OCI-LY7 (cell line): ENCODE data around the gene LRRN2. TPM values are rescaled to one million over a fixed set of nuclear protein-coding genes. Genes with fewer than 3 reads are reported as not detected.

ENCODE experiments used
- BruUV-seq: library from RNA; stranded (reverse); fragments of 400-500 nt; replicated peaks from 2 replicates; lab custom pipeline; 2021; lab: Mats Ljungman, UMichigan
- CTCF ChIA-PET: fragments of 300-600 bp; sonication (Branson Sonifier 250); formaldehyde crosslinking; loops from one replicate; lab custom pipeline; 2022; ENCODE audit warnings: antibody characterized with exemption; ENCODE audit not compliant: unreplicated experiment; lab: Charles Lee
- POLR2A ChIA-PET: fragments of 300-600 bp; sonication (Branson Sonifier 250); formaldehyde crosslinking; loops from one replicate; lab custom pipeline; 2022; ENCODE audit warnings: antibody characterized with exemption; lab: Charles Lee
- DNase-seq: peaks from one replicate; pipeline ENCODE4 v3.0.0-alpha.2; 2015; ENCODE audit warnings: low spot score
- H2AFZ ChIP-seq: fragments of 200-600 bp; sonication (generic), shearing (Covaris generic); 2 replicates; pipeline ENCODE4 v1.6.1; 2014; ENCODE audit warnings: mild to moderate bottlenecking, antibody characterized with exemption, low read length, moderate library complexity
- H3K27ac ChIP-seq: fragments of 200-600 bp; sonication (generic); 2 replicates; pipeline ENCODE4 v1.5.1; 2014; ENCODE audit warnings: mixed run types, low read depth, mild to moderate bottlenecking, moderate library complexity, low read length, inconsistent platforms; ENCODE audit not compliant: poor library complexity, severe bottlenecking
- H3K36me3 ChIP-seq: fragments of 200-600 bp; sonication (generic); 2 replicates; pipeline ENCODE4 v1.6.1; 2014; ENCODE audit warnings: mild to moderate bottlenecking, antibody characterized with exemption, low read length, moderate library complexity, mixed read lengths; ENCODE audit not compliant: insufficient read depth
- H3K4me1 ChIP-seq: fragments of 200-600 bp; sonication (generic); 2 replicates; pipeline ENCODE4 v1.5.1; 2014; ENCODE audit warnings: mild to moderate bottlenecking, low read length; ENCODE audit not compliant: insufficient read depth, poor library complexity, severe bottlenecking
- H3K4me2 ChIP-seq: fragments of 200-600 bp; sonication (generic); 2 replicates; pipeline ENCODE4 v1.6.1; 2014; ENCODE audit warnings: mild to moderate bottlenecking, low read length
- H3K4me3 ChIP-seq: fragments of 200-600 bp; sonication (generic); 2 replicates; pipeline ENCODE4 v1.5.1; 2014; ENCODE audit warnings: mild to moderate bottlenecking, low read depth, low read length; ENCODE audit not compliant: poor library complexity, severe bottlenecking
- H3K79me2 ChIP-seq: fragments of 200-600 bp; sonication (generic); 2 replicates; pipeline ENCODE4 v1.6.1; 2016; ENCODE audit warnings: low read depth, mild to moderate bottlenecking, low read length, moderate library complexity, mixed read lengths; ENCODE audit not compliant: insufficient read depth
- H3K9me2 ChIP-seq: fragments of 200-600 bp; sonication (generic); 2 replicates; pipeline ENCODE4 v1.6.1; 2016; ENCODE audit warnings: mild to moderate bottlenecking, low read length, mixed read lengths; ENCODE audit not compliant: insufficient read depth
- H3K9me3 ChIP-seq: fragments of 200-600 bp; sonication (generic); 2 replicates; pipeline ENCODE4 v1.6.1; 2014; ENCODE audit warnings: mild to moderate bottlenecking, mixed run types, low read length, mixed read lengths
- H4K20me1 ChIP-seq: fragments of 200-600 bp; sonication (generic); 2 replicates; pipeline ENCODE4 v1.6.1; 2014; ENCODE audit warnings: mild to moderate bottlenecking, antibody characterized with exemption, low read length, moderate library complexity, mixed read lengths; ENCODE audit not compliant: insufficient read depth
- EZH2phosphoT487 ChIP-seq: fragments of 200-600 bp; sonication (generic); IDR thresholded peaks from 2 replicates; pipeline ENCODE4 v1.6.1; 2018; ENCODE audit warnings: low read depth, borderline replicate concordance, mild to moderate bottlenecking, mixed run types, antibody characterized with exemption, low read length, moderate library complexity, mixed read lengths
- intact Hi-C: fragments of 100-400 bp; cut with micrococcal nuclease; formaldehyde crosslinking; loops from one replicate; pipeline ENCODE4 v1.10.0; 2022; ENCODE audit not compliant: unreplicated experiment
- total RNA-seq, 2 experiments: library from RNA; depleted of rRNA in 1 of 2; stranded (reverse); fragments of >200 nt in 1 of 2; shearing (Covaris generic) in 1 of 2; gene quantifications; 2 replicates each; pipeline ENCODE4 v1.2.3, GENCODE V29; 2014 to 2022
- TF ChIP-seq, protein P1 (sequence below): fragments of 200-600 bp; sonication (generic); conservative IDR thresholded peaks from 2 replicates; pipeline ENCODE4 v1.5.1; 2014; ENCODE audit warnings: mild to moderate bottlenecking, antibody characterized with exemption, low read length, moderate library complexity, mixed read lengths

Gene LRRN2
- total RNA-seq, 2 experiments from 2014 or later, result not detected

DNA sequence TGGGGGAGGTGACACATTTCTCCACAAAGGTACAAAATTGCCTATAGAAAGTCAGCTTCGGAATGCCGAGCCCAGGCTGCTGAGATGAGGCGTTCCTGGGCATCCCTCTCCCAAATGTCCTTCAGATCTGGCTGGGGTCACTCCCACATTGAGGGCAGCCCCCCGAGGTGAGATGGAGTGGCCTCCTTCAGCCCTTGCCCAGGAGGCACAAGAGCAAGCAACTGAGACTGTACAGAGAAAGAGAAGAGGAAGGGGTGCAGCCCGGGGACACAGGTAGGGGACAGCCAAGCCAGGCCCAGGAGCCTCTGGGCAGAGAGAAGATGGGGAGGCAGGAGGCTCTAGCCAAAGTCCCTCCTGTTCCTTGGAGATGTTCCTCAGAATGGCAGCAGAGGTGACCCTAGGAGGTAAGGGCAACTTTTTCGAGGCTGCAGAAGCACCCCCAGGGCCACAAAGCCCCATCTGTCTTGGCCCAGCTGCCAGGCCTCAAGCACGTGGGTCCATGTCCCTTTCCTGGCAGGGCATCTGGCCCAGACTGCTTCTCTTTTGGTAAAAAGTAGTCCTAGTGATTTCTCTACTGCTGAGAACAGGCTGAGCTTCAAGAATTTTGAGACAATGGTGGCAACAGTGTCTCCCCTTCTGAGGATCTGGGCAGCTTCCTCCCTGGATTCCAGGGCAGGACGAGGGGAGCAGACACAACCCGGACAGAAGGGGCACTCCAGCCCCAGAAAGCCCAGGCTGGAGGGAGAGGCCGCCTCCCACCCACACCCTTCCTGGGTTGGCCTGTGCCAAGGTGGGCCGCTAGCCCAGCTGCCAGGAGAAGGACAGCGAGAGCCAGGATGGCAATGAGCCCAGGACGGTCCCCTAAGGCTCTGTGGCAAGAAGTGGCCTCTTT lies 68.0 kb downstream of the LRRN2 start:
- ChIA-PET POLR2A (interaction anchor here (1.3 kb wide), 1 partner anchor 26 kb away, joined by 3 read pairs; no protein-coding TSS in a partner anchor), CTCF (no interaction called here)
- no peak overlapping the region for H2AFZ ChIP-seq
- TF ChIP-seq, protein P1, sequence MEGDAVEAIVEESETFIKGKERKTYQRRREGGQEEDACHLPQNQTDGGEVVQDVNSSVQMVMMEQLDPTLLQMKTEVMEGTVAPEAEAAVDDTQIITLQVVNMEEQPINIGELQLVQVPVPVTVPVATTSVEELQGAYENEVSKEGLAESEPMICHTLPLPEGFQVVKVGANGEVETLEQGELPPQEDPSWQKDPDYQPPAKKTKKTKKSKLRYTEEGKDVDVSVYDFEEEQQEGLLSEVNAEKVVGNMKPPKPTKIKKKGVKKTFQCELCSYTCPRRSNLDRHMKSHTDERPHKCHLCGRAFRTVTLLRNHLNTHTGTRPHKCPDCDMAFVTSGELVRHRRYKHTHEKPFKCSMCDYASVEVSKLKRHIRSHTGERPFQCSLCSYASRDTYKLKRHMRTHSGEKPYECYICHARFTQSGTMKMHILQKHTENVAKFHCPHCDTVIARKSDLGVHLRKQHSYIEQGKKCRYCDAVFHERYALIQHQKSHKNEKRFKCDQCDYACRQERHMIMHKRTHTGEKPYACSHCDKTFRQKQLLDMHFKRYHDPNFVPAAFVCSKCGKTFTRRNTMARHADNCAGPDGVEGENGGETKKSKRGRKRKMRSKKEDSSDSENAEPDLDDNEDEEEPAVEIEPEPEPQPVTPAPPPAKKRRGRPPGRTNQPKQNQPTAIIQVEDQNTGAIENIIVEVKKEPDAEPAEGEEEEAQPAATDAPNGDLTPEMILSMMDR, result no peak
- no peak for TF ChIP-seq EZH2phosphoT487
- no peaks in the 10 kb centered on the region for H3K4me1 ChIP-seq
- no peaks in the 10 kb centered on the region for H3K9me2 ChIP-seq
- H3K9me3 ChIP-seq, result no peaks in the 10 kb centered on the region
- no peak overlapping the region for H3K4me2 ChIP-seq
- H3K36me3 ChIP-seq, result no peaks in the 10 kb centered on the region
- intact Hi-C loops, result no loop called here
- H3K4me3 ChIP-seq, result no peak overlapping the region
- no peak for DNase-seq
- H3K79me2 ChIP-seq, result no peaks in the 10 kb centered on the region
- no TSS peak for BruUV-seq
- no peak overlapping the region for H3K27ac ChIP-seq
- no peaks in the 10 kb centered on the region for H4K20me1 ChIP-seq

- Histone ChIP-seq H3K4me1 (no peaks in the 10 kb centered on the region), H3K9me2 (no peaks in the 10 kb centered on the region), H3K27ac (no peak overlapping the region), H3K4me3 (no peak overlapping the region), H3K9me3 (no peaks in the 10 kb centered on the region), H3K79me2 (no peaks in the 10 kb centered on the region), H2AFZ (no peak overlapping the region), H3K4me2 (no peak overlapping the region), H4K20me1 (no peaks in the 10 kb centered on the region), H3K36me3 (no peaks in the 10 kb centered on the region)
- ChIA-PET POLR2A (interaction anchor here (1.3 kb wide), 1 partner anchor 25 kb away, joined by 3 read pairs; no protein-coding TSS in a partner anchor), CTCF (no interaction called here)
- BruUV-seq, result no TSS peak
- DNase-seq, result no peak
- TF ChIP-seq EZH2phosphoT487, result no peak
- TF ChIP-seq, protein P1, result no peak
- intact Hi-C loops, result no loop called here
These were observed 68.9 kb downstream of the LRRN2 start for GRCh38 chr1:204616641-204617040.

DNA sequence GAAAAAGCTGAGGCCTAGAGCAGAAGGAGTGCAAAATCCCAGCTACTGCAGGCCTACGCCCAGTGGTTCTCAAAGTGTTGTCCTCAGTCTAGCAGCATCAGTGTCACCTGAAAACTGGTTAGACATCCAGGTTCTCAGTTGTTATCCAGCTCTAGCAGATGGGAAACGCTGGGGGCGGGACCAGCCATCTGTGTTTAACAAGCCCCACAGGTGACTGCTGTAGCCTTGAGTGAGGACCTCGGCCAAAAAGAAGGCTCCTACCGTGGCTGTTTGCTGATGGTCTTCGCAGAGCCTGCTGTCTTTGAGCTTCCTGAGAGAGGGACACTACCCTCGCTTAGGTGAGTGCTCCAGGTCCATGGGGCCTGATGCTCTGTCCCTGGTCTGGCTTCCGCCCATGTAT lies 69.7 kb downstream of the LRRN2 start:
- no peak overlapping the region for H3K4me3 ChIP-seq
- no peak overlapping the region for H3K27ac ChIP-seq
- DNase-seq, result no peak

More for the DNA sequence above, 69.7 kb downstream of the LRRN2 start:
- H4K20me1 ChIP-seq, result no peaks in the 10 kb centered on the region
- intact Hi-C loops, result no loop called here
- H3K9me2 ChIP-seq, result no peaks in the 10 kb centered on the region
- H3K4me2 ChIP-seq, result no peak overlapping the region
- no peaks in the 10 kb centered on the region for H3K36me3 ChIP-seq
- H2AFZ ChIP-seq, result no peak overlapping the region
- CTCF ChIA-PET, result no interaction called here
- no peaks in the 10 kb centered on the region for H3K9me3 ChIP-seq
- no TSS peak for BruUV-seq
- no peaks in the 10 kb centered on the region for H3K79me2 ChIP-seq
- no peaks in the 10 kb centered on the region for H3K4me1 ChIP-seq
- POLR2A ChIA-PET, result no interaction called here
- no peak for TF ChIP-seq EZH2phosphoT487
- TF ChIP-seq, protein P1, result no peak
